ENCODE results near the gene RNF220.

Gene RNF220

DNA sequence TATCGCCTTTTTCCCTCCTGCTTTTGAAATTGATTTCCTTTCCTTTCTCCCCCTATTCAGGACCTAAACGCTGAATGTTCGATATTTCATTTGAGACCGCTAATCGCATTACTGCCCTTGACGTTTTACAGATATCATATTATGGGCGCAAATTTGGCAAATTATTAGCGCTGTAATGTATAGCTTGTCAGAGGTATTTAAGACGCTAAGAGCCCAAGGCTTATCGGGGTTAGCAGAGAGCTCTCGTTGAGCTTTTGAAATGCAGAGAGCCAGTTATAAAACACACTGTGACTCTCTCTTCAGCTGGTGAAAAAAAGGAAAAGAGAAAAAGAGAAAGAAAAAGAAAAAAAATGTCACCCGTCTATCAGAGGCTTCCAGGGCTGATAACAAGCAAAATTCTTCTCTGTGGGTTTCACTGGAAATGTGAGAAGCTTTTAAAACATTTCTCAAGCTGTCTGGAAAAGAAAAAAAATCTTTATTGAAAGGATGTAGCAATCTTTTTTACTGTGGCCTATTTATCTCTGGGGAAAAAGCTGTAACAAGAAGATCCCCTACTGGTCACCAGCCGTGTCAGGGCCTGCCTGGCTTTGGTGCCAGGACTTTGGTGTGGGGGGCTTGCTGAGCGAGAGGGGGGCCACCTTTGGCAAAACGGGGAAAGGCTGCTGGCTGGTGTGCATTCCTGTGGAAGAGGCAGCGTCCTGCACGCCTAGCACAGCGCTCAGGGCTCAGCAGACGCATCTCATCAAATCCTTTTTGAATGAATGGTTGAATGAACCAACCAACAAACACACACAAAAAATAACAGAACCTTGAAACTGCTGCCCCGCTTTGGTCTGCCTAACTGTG, 119.8 kb downstream of the RNF220 start:
- DNase-seq, result no peak

DNA sequence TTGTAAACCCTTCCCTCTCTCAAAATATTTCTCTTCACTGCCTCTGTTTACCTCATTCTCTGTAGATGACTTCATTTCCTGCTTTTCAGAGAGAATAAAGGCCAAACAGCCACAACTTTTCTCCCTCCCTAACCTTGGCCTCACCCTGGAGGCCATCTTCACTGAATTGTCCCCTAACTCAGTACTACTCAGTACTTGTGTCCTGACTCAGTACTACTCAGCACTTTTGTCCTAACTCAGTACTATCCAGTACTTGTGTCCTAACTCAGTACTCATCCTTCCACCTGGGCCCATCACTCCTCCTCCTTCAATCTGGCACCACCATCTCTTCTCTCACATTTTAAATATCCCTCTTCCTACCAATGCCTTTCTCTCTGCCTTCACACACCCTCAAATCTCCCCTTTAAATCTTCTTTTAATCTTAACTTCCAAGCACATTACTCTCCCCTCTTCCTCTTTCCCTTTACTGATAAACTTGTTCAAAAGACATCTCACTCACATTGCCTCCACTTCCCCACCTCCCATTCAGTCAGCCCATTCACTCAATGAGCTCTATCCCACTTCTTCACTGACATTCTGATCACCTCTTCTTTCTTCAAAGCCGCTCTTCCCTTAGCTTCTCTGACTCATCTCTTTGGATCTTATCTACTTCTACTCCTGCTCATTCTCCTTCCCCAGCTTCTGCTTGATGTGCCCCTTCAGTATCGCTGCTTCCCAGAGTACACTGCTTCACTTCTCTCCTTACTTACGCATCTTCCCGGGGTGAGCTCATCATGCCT, 121.4 kb downstream of the RNF220 start:
- no peak for DNase-seq

GRCh38 chr1:44531785-44532566, 126.9 kb downstream of the RNF220 start:
- DNase-seq, result no peak

DNA sequence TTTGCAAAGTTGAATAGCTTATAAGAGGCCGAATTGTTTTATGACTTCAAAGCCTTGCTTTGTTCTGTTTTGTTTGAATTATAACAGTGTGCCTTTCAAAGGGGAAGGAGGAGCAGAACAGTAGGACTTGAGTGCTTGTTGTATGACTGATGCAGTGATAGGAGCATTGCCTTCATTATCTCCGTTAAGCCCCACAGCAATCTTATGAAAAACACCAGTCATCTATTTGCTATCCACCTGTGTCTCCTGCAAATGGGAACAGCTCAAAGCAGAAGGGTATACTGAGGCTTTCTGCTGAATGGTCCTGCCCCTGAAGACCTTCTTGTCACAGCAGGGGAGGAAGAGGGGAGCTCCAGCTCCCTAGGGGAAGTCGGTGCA, 127.5 kb downstream of the RNF220 start:
- DNase-seq, result no peak

GRCh38 chr1:44534771-44535170, 129.7 kb downstream of the RNF220 start:
- no peak for DNase-seq

GRCh38 chr1:44536357-44537209, 131.5 kb downstream of the RNF220 start:
- DNase-seq, result no peak

GRCh38 chr1:44537538-44537937, 132.5 kb downstream of the RNF220 start:
- DNase-seq, result no peak

- DNase-seq, result no peak
These were observed 132.9 kb downstream of the RNF220 start for GRCh38 chr1:44537956-44538355.

DNA sequence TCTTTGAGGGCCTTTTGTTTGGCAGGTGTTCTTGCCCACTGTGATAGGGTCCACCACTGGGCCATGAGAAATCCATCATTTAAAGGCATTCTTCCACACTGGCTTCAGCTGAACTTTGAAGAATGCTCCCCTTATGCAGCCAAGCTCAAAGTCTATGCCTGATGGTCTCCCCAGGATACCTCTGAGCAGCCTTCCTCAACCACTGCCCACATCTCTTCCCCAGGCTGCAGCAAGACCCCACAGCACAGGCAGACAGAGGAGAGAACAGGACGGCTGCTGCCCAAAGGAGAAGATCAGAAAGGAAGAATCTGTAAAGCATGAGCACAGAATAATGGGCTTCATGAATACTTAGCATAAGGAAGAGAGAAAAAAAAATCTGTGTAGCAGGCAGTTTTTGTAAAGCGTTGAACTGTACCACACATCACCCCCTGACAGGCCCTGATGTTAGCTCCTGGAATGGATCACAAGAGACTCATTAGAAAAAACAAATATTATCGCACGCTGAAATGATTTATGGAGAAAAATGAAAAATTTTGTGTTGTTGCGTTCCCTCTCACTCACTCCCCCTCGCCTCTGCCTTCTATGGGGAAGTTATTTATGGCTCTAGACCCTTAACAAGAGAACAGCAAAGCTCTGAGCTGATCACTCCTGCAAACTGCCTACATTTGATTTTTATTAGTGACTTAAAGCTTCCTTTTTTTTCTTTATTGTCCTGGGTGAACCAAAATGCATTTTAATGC, 135.1 kb downstream of the RNF220 start:
- DNase-seq, result no peak

GRCh38 chr1:44542420-44543063, 137.5 kb downstream of the RNF220 start:
- DNase-seq, result no peak

GRCh38 chr1:44543064-44543744, 138.1 kb downstream of the RNF220 start:
- no peak for DNase-seq

GRCh38 chr1:44543786-44544185, 138.7 kb downstream of the RNF220 start:
- no peak for DNase-seq

DNA sequence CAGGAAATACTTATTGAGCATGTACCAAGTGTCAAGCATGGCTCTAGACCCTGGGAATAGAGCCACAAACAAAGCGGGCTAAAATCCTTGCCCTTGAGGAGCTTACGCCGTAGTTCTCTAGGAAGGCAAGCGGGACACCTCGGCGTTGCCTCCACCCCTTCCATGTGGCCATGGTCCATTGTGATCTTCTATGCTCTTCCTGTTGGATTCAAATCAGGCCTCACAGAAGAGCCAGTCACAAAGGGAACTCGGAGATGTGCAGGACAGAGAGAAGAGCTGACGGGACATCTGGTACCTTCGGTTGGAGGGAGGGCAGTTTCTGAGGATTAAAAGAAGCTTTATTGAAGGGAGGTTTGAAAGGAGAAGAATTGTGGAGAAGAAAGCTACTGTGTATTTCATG, 139.9 kb downstream of the RNF220 start:
- DNase-seq, result no peak

- no peak for DNase-seq
These were observed 140.9 kb downstream of the RNF220 start for GRCh38 chr1:44545961-44546360.

- no peak for DNase-seq
These were observed 141.5 kb downstream of the RNF220 start for GRCh38 chr1:44546403-44547053.

DNA sequence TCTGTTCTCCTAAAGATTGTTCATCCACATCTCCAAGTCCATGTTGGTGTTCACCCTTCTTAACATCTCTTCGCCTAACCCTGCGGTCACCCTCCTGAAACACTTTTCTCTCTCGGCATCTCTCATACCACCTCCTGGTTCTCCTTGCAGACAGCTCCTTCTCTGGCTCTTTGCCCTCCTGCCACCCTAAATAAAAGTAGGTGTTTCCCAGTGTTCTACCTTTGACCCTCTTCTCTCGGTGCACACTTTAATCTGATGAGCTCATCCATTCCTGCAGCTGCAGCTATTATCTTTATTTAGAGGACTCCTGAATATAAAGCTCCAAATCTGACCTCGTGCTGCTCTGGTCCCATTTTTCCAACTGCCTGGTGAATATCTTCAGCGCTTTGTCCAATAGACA, 142.3 kb downstream of the RNF220 start:
- no peak for DNase-seq

- DNase-seq, result no peak
These were observed 142.8 kb downstream of the RNF220 start for GRCh38 chr1:44547837-44548236.

- DNase-seq, result no peak
These were observed 144.5 kb downstream of the RNF220 start for GRCh38 chr1:44549510-44549909.

DNA sequence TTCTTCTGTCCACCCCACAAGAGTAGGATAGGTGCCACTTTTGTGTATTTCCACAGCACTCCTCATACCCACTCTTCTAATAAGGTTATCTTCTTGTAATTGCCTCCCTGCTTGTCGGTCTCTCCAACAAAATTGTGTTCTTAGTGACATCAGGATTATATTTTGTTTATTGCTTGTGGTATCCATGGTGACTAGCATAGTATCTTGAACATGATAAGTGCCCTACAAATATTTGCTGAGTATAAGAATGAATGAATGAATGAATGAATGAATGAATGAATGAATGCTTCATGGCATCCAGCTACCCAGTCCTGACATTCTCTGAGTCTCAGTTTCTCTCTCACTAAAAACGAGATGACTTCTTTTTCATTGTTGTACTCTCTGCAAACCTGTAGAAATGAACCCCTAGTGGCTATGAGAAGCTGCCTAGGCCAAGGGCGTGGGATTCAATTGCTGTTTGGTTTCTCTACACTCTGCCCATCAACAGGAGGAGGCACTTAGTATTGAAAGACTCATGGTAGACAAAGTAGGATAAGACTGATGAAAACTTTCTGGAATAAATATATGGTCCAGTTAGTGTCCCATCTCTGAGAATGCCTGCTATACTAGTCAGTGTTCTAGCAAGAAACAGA, 148.2 kb downstream of the RNF220 start:
- DNase-seq, result no peak

DNA sequence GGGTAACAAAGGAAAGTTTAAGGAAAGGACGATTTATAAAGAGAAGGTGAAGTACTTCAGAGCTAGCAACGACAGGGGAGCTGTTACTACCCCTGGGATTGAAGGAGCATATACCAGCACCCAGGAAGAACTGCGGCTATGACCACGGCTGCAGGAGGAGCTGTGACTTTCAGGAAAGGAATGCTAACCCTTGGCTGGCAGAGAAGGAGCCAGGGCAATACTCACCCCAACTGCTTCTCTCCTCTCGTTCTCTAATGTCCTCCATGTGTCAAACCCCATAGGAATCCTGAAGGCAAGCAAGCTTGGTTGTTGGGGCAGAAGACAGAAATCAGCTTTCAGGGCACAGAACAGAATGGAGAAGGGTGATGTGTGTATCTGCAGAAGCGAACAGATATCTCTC, 148.7 kb downstream of the RNF220 start:
- no peak for DNase-seq

All from activated CD4-positive, alpha-beta T cell treated with anti-CD3 and anti-CD28 coated beads, Interleukin-2, amount 50 U/mL, for 4 hours (primary cell).